Measurements from ENCODE around the gene SRC.

- no peak for TF ChIP-seq POLR2A (IDR thresholded peaks at IDR 0.05)
- no peak for TF ChIP-seq CTCF (IDR thresholded peaks at IDR 0.05)
Measured at GRCh38 chr20:37401282-37401929, 55.5 kb downstream of the SRC start.

Data from body of pancreas (tissue), 4 donors.